22Rv1 (cell line): ENCODE data around the gene CHRNA4.

Experiments
- CTCF ChIP-seq: fragments of 450-650 bp; IDR thresholded peaks from 2 replicates; pipeline ENCODE4 v1.5.1; 2017; ENCODE audit warnings: mild to moderate bottlenecking
- ZFX ChIP-seq: fragments of 450-650 bp; IDR thresholded peaks from 2 replicates; pipeline ENCODE4 v1.6.1; 2017; ENCODE audit warnings: antibody characterized with exemption, borderline replicate concordance

GRCh38 chr20:63334356-63334755 lies 26.8 kb downstream of the CHRNA4 start:
- TF ChIP-seq CTCF (no peak), ZFX (no peak)
